Caco-2 (cell line): ENCODE measurements around the gene CTU1. TPM values are rescaled to one million over a fixed set of nuclear protein-coding genes. Genes with fewer than 3 reads are reported as not detected.

Experiments
- BruUV-seq: library from RNA; stranded (reverse); fragments of 400-500 nt; replicated peaks from 2 replicates; lab custom pipeline; 2021; lab: Mats Ljungman, UMichigan
- CTCF ChIA-PET: fragments of 300-600 bp; sonication (Branson Sonifier 250); formaldehyde crosslinking; loops from one replicate; lab custom pipeline; 2022; ENCODE audit warnings: antibody characterized with exemption; lab: Charles Lee
- POLR2A ChIA-PET: fragments of 300-600 bp; sonication (Branson Sonifier 250); formaldehyde crosslinking; loops from one replicate; lab custom pipeline; 2022; ENCODE audit warnings: antibody characterized with exemption; lab: Charles Lee
- DNase-seq, 2 experiments: peaks; one replicate each; pipeline versions ENCODE4 v3.0.0 to v3.0.0-alpha.2; 2020 to 2022
- H3K27me3 ChIP-seq: replicated peaks from 2 replicates; pipeline ENCODE4 v1.6.0; 2011; ENCODE audit warnings: low read length; ENCODE audit not compliant: control insufficient read depth, insufficient read depth
- H3K36me3 ChIP-seq: 2 replicates; pipeline ENCODE4 v1.5.1; 2011; ENCODE audit warnings: low read length; ENCODE audit not compliant: control insufficient read depth, insufficient read depth
- H3K4me1 ChIP-seq: fragments of 250-450 bp; sonication (Bioruptor Pico); 2 replicates; pipeline ENCODE4 v1.5.1; 2020; ENCODE audit warnings: mild to moderate bottlenecking
- H3K4me3 ChIP-seq: 2 replicates; pipeline ENCODE4 v1.5.1; 2011; ENCODE audit warnings: low read depth, mild to moderate bottlenecking, control low read depth, low read length
- H3K9me3 ChIP-seq: fragments of 250-450 bp; sonication (Bioruptor Pico); 2 replicates; pipeline ENCODE4 v1.5.1; 2020; ENCODE audit warnings: mild to moderate bottlenecking, moderate library complexity
- H3K27ac Mint-ChIP-seq: one replicate; pipeline ENCODE4 v1.8.0; 2022; ENCODE audit warnings: mixed read lengths; ENCODE audit not compliant: unreplicated experiment
- H3K27me3 Mint-ChIP-seq: one replicate; pipeline ENCODE4 v1.8.0; 2022; ENCODE audit warnings: mixed read lengths; ENCODE audit not compliant: insufficient read depth, unreplicated experiment
- H3K36me3 Mint-ChIP-seq: one replicate; pipeline ENCODE4 v1.8.0; 2022; ENCODE audit warnings: mild to moderate bottlenecking, mixed read lengths; ENCODE audit not compliant: insufficient read depth, unreplicated experiment
- H3K4me1 Mint-ChIP-seq: one replicate; pipeline ENCODE4 v1.8.0; 2022; ENCODE audit warnings: low read depth, mixed read lengths; ENCODE audit not compliant: unreplicated experiment
- H3K4me3 Mint-ChIP-seq: one replicate; pipeline ENCODE4 v1.8.0; 2022; ENCODE audit warnings: mild to moderate bottlenecking, moderate library complexity, mixed read lengths; ENCODE audit not compliant: unreplicated experiment
- H3K9me3 Mint-ChIP-seq: one replicate; pipeline ENCODE4 v1.8.0; 2022; ENCODE audit warnings: mixed read lengths; ENCODE audit not compliant: unreplicated experiment
- intact Hi-C: fragments of 100-400 bp; cut with micrococcal nuclease; formaldehyde crosslinking; loops from one replicate; pipeline ENCODE4 v1.10.0; 2022; ENCODE audit not compliant: unreplicated experiment
- total RNA-seq: library from RNA; stranded (reverse); gene quantifications from 2 replicates; pipeline ENCODE4 v1.2.3, GENCODE V29; 2022
- TF ChIP-seq, protein P1 (sequence below), 2 experiments: fragments of 200-600 bp in 1 of 2; IDR thresholded peaks; 1 replicate in 1 of 2; 2 replicates in 1 of 2; pipeline versions ENCODE4 v1.5.1 to v1.8.0; 2011 to 2022; ENCODE audit warnings: antibody characterized with exemption in 1 of 2, control low read depth in 1 of 2, inconsistent platforms in 1 of 2, low read depth in 1 of 2, low read length in 1 of 2, mild to moderate bottlenecking in 1 of 2, moderate library complexity in 1 of 2; ENCODE audit not compliant: insufficient read depth in 1 of 2, severe bottlenecking in 1 of 2, unreplicated experiment in 1 of 2

The CTU1 gene
- total RNA-seq, 1 experiment from 2014 or later, result 8.1 TPM

DNA sequence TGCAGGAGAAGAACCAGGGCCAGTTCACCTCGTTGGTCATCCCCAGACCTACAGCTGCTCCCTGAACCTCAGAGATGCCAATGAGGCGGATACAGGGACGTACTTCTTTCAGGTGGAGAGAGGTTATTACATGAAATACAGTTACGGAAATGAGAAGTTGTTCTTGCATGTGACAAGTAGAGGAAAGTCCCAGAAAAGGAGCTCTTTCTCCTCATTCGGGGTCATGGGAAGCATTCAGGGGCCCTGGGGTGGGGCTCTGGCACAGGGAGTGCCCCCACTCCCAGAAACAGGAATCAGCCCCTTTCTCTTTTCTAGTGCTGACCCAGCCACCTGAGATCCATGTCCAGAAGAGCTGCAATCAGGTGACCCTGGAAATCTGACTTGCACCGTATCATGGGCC lies 12.0 kb upstream of the CTU1 start:
- no peak overlapping the region for H3K4me3 Mint-ChIP-seq

DNA sequence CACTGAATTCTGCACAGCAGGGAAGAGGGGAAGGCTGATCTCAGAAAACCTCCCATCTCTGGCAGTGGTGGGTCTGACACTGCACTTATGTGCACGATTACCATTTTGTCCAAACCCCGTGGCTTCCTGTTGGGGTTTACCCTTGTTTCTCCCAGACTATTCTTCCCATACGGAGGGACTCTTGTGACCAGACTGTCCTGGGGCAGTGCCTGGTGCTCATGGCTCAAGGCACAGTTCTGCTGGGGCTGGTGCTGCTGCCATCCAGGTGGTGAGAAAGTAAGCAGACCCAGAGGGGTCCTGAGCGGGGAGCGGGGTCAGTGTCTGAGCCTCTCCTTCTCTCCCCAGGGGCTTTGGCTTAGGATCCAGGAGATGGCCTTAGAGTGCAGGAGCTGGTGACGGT lies 11.4 kb upstream of the CTU1 start:
- H3K9me3 Mint-ChIP-seq, result no peaks in the 10 kb centered on the region
- ChIA-PET CTCF (no interaction called here), POLR2A (no interaction called here)
- H3K36me3 ChIP-seq, result no peaks in the 10 kb centered on the region
- no peak overlapping the region for H3K4me3 ChIP-seq
- TF ChIP-seq, protein P1, sequence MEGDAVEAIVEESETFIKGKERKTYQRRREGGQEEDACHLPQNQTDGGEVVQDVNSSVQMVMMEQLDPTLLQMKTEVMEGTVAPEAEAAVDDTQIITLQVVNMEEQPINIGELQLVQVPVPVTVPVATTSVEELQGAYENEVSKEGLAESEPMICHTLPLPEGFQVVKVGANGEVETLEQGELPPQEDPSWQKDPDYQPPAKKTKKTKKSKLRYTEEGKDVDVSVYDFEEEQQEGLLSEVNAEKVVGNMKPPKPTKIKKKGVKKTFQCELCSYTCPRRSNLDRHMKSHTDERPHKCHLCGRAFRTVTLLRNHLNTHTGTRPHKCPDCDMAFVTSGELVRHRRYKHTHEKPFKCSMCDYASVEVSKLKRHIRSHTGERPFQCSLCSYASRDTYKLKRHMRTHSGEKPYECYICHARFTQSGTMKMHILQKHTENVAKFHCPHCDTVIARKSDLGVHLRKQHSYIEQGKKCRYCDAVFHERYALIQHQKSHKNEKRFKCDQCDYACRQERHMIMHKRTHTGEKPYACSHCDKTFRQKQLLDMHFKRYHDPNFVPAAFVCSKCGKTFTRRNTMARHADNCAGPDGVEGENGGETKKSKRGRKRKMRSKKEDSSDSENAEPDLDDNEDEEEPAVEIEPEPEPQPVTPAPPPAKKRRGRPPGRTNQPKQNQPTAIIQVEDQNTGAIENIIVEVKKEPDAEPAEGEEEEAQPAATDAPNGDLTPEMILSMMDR (IDR thresholded peaks at IDR 0.05; ENCODE audit: insufficient read depth in 1 of 2, low read depth in 1 of 2, low read length in 1 of 2, severe bottlenecking in 1 of 2, unreplicated experiment in 1 of 2), result no peak
- H3K27ac Mint-ChIP-seq, result no peak overlapping the region
- no peaks in the 10 kb centered on the region for H3K9me3 ChIP-seq
- no peak overlapping the region for H3K4me3 Mint-ChIP-seq
- no peaks in the 10 kb centered on the region for H3K36me3 Mint-ChIP-seq
- no peaks in the 10 kb centered on the region for H3K4me1 ChIP-seq
- peaks cover 11% of the 10 kb centered on the region for H3K27me3 Mint-ChIP-seq
- no peaks in the 10 kb centered on the region for H3K27me3 ChIP-seq
- intact Hi-C loops, result no loop called here
- BruUV-seq, result no TSS peak
- no peak for DNase-seq
- H3K4me1 Mint-ChIP-seq, result no peaks in the 10 kb centered on the region

More for the DNA sequence above, 12.0 kb upstream of the CTU1 start:
- Histone ChIP-seq H3K4me3 (no peak overlapping the region), H3K4me1 (no peaks in the 10 kb centered on the region), H3K36me3 (no peaks in the 10 kb centered on the region), H3K27me3 (no peaks in the 10 kb centered on the region), H3K9me3 (no peaks in the 10 kb centered on the region)
- H3K36me3 Mint-ChIP-seq, result no peaks in the 10 kb centered on the region
- ChIA-PET CTCF (no interaction called here), POLR2A (no interaction called here)
- BruUV-seq, result no TSS peak
- peaks cover 8% of the 10 kb centered on the region for H3K27me3 Mint-ChIP-seq
- intact Hi-C loops, result no loop called here
- no peak for DNase-seq
- H3K9me3 Mint-ChIP-seq, result no peaks in the 10 kb centered on the region
- TF ChIP-seq, protein P1 (IDR thresholded peaks at IDR 0.05; ENCODE audit: insufficient read depth in 1 of 2, low read depth in 1 of 2, low read length in 1 of 2, severe bottlenecking in 1 of 2, unreplicated experiment in 1 of 2), result no peak
- H3K27ac Mint-ChIP-seq, result no peak overlapping the region
- no peaks in the 10 kb centered on the region for H3K4me1 Mint-ChIP-seq

DNA sequence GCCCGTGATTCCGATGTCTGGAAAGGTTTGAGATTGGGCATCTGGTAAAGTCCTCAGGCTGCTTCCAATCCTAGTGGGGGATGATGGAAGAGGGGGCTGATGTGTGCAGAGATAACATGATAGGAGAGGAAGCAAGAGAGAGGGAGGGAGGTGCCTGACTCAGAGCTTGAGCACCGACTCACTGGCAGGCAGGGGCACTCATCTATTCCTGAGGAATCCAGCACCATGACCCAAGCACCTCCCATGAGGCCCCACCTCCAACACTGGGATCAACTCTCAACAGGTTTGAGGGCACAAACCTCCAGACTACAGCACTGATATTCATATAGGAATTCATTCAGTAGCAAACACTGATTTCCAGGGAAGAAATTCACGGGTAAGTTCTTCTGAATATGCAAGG lies 10.9 kb upstream of the CTU1 start:
- TF ChIP-seq, protein P1 (IDR thresholded peaks at IDR 0.05; ENCODE audit: insufficient read depth in 1 of 2, low read depth in 1 of 2, low read length in 1 of 2, severe bottlenecking in 1 of 2, unreplicated experiment in 1 of 2), result no peak
- no TSS peak for BruUV-seq
- H3K9me3 ChIP-seq, result no peaks in the 10 kb centered on the region
- Mint-ChIP-seq H3K9me3 (no peaks in the 10 kb centered on the region), H3K4me1 (no peaks in the 10 kb centered on the region), H3K4me3 (no peak overlapping the region), H3K36me3 (no peaks in the 10 kb centered on the region), H3K27ac (no peak overlapping the region), H3K27me3 (peaks cover 10% of the 10 kb centered on the region)
- no peaks in the 10 kb centered on the region for H3K4me1 ChIP-seq
- H3K27me3 ChIP-seq, result no peaks in the 10 kb centered on the region
- ChIA-PET CTCF (no interaction called here), POLR2A (no interaction called here)
- H3K36me3 ChIP-seq, result no peaks in the 10 kb centered on the region
- H3K4me3 ChIP-seq, result no peak overlapping the region
- no peak for DNase-seq
- intact Hi-C loops, result no loop called here
